NCI-H2171 (cell line): ENCODE measurements around the gene SPEG.

Experiments
- DNase-seq: peaks from one replicate; lab custom pipeline; 2025; lab: John Stamatoyannopoulos, UW

SPEG gene

GRCh38 chr2:219497495-219498279 is 63.0 kb downstream of the SPEG start:
- DNase-seq = no peak

DNA sequence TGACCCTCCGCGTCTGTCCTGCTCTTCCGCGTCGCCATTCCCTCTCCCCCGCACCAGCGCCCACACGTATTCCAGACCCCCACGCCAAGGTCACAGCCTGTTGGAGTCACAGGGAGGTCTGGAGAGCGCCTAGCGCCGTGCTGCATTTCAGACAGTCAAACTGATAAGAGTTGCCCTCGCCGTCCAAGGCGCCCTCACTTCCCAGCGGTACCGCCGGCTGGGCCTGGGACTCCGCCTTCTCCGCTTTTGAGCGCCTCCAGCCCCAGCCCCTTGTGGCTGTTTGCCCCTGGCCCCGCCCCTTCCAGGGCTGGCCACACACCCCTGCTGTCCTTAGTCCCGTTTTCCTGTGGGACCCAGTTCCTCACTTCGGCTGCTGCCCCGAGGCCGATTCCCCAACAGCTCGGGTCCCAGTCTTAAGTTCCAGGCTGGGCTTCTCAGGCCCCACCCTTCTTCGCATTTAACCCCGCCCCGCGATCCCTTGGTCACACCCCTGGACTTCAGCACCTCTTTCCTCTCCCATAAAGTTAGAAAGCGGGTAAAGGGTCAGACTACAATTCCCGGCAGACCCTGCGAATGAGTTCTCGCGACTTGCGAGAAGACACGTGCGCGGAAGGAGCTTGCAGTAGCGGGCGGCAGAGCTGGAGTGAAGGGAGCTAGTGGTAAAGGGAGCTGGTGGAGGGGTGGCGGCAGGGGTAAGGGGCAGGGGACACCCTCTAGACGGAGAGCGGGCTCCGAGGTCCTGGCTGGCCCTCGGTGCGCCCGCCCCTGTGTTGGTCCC is 63.8 kb downstream of the SPEG start, which contains the start of gene GMPPA:
Gene GMPPA, plus strand, starts transcription at position 612 of the 778 bp plus-strand sequence. CDS start 1,085 bp downstream, outside the sequence.
- peak; percentile 97 for DNase-seq

DNA sequence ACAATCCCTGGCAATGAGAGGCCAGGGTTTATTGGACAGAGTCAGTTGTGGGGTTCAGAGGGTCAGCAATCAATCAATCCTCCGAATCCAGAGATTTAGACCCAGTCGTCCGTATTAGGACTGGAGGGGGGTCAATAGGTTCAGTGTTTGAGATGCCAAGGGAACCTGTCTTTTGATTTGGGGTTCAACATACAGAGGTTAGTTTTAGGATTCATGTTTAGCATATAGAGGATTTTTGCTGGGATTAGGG is 64.3 kb downstream of the SPEG start:
- no peak for DNase-seq

GRCh38 chr2:219499555-219499954 is 64.9 kb downstream of the SPEG start:
- no peak for DNase-seq

DNA sequence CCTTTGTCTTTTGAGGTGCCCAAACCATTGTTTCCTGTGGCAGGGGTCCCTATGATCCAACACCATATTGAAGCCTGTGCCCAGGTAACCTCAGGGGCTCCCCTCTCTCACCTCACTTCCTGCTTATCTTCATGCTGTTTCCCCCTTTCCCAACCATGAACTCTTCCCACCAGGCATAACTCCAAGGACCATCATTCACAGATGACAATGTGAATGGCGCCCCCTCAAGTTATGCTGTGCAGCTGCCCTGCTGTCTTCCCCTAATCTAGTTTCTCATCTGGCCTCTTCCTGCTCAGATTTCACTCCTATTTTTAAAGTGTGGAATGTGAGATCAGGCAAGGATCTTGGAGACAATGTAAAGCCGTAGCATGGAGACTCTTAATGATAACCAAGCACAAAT is 65.5 kb downstream of the SPEG start:
- no peak for DNase-seq

DNA sequence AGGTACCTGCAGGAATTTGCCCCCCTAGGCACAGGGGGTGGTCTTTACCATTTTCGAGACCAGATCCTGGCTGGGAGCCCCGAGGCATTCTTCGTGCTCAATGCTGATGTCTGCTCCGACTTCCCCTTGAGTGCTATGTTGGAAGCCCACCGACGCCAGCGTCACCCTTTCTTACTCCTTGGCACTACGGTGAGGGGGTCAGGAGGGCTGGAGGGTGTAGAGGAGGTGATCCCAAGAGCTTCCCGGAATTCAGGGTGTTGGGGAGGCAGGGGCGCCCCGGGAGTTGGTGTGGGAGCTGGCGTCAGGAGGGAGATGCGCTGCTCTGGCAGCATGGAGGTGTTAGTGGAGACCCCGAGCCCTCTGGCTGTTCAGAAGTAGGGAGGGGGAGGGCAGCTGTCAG is 67.2 kb downstream of the SPEG start:
- DNase-seq = no peak

DNA sequence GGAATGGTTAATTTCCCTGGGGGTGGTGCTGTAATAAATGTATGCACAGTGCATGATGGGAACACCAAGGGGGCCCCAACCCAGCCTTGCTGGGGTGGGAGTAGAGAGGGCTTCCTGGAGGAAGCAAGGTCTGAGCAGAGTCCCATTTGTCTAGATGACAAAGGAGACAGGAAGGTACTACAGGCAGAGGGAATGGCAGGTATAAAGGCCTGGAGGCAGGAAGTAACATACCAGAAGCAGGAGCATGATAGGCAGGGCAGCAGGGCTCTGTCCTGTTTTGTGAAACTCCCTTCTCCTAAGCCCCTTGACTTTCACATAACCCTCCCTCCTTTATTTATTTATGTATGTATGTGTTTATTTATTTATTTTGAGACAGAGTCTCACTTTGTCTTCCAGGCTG is 68.0 kb downstream of the SPEG start:
- no peak for DNase-seq

GRCh38 chr2:219505585-219505984 is 70.9 kb downstream of the SPEG start:
- no peak for DNase-seq

DNA sequence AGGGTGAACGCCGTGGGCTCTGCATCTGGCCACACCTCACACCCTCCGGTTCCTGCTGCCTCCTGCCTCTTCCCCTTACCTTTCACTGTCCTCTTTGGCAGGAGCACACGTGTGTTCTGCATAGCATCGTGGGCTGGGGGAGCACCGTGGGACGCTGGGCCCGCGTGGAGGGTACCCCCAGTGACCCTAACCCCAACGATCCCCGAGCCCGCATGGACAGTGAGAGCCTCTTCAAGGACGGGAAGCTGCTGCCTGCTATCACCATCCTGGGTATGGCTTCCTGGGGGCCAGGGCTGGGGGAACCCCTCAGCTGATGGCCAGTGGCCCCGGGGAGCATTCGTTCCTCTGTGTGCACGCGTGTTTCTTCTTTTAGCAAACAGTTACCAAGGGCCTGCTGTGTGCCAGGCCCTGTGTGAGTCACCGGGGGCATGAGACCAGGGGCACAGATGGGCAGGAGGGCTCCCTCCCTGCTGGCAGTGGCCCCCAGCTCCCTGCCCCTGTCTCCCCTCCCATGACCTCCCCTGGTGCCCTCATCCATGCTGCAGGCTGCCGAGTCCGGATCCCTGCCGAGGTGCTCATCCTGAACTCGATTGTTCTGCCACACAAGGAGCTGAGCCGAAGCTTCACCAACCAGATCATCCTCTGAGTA is 71.6 kb downstream of the SPEG start:
- DNase-seq = no peak

- peak; percentile 77 for DNase-seq
Observed at GRCh38 chr2:219506802-219507526, 72.3 kb downstream of the SPEG start.

DNA sequence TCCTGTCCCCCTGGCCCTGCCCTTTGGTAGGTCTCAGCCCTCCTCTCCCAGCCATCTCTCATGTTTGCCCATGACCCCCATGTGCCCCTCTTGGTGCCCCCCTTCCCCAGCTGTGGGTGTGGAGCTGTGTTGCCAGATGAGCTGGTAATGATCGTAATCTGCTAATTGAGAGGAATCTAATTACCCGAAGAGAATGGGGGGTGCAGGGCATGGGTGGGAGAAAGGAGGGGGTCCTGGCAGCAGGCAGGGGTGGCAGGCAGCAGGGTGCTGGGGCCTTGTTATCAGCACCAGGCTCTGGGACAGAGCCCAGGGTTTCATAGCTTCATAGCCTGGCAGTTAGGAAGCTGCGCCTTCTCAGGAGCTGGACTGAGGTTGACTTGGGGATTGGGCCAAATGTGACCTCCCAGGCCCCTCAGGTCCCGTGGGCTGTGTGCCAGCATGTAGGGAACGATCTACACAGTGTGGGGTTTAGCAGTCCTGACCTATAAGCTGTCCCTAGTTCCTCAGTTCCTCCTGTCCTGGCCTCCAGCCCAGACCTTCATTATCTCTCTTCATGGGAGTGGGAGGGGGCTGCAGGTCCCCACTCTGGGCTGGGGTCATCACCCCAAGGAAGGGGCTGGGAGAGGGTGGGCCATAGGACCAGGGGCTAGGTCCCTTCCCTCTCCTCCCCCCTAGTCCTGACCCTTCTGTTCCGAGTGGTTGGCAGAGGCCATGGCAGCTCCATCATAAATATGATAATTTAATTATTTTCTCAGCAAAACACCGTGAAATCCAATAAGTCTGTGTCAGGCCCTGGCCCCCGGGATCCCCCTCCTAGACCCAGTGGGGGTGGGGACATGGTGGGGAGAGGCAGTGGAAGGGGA is 73.2 kb downstream of the SPEG start:
- no peak for DNase-seq

GRCh38 chr2:219508444-219508734 is 73.7 kb downstream of the SPEG start:
- no peak for DNase-seq

DNA sequence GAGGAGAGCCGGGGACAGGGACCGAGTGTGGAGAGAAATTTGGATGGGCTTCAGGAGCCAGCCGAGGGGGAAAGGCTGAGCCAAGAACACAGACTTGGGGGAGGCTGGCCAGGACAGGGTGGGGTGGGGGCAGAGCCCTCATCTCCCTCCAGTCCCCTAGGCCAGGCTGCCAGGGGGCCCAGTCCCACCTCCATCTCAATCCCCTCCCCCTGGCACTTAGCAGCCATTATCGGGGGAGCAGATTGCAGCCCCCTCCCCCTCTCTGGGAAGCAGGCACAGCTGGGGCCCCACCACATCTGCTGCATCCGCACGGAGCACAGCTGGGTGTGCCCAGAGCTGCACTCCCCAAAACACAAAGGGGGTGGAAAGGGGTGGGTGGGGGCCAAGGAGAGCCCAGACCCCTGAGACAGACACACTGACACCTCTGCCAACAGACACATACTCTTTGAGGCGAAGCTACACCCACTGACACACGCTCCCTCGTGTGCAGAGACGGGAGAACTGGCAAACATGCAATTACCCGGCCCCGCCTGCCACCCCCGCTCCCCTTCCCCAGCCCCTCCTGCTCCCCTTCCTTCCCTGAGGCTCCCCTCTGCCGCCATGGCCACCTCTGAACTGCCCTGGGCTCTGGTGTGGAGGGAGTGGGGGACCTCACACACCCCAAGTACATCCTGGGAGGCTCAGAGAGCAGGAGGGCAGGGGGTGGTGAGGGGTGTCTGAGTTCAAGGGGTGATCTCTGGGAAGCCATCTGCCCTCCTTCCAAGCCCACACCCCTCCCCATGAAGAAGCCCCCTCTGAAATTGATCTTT is 74.5 kb downstream of the SPEG start:
- DNase-seq = peak; percentile 62

GRCh38 chr2:219509780-219510511 is 75.3 kb downstream of the SPEG start:
- peak; percentile 38 for DNase-seq

GRCh38 chr2:219510512-219511135 is 76.0 kb downstream of the SPEG start:
- DNase-seq = no peak

- peak; percentile 62 for DNase-seq
Observed at GRCh38 chr2:219511547-219512325, 77.1 kb downstream of the SPEG start.

- no peak for DNase-seq
Observed at GRCh38 chr2:219512524-219513216, 78.0 kb downstream of the SPEG start.

GRCh38 chr2:219513787-219514186 is 79.1 kb downstream of the SPEG start:
- no peak for DNase-seq
